ENCODE results near the gene HCK. TPM values are rescaled to one million over a fixed set of nuclear protein-coding genes. Genes with fewer than 3 reads are reported as not detected.

The HCK gene
- total and polyA plus RNA-seq, 9 of the 15 experiments (the other 6 are each of a cell fraction or from before 2014, with no cell fraction given): 0.09 to 0.51 (median 0.27) TPM; not detected in 6

DNA sequence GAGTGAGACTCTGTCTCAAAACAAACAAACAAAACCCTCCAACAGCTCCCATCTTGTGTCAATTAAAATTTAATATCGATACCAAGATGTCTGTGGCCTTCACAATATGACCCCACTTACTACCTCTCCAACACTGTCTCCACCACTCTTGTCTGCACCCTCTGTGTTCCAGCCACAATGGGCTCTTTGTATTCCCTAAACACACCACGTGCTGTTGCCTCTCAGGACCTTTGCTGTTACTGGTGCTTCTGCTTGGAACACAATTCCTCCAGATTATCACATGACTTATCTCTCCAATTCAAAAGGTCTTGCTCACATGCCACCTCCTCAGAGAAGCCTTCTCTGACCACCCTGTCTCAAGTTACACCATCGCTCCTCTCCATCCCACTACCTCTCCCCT lies 6.0 kb upstream of the HCK start:
- intact Hi-C loops (cut with micrococcal nuclease) (no loop called here), in situ Hi-C loops (cut with MboI) (no loop called here)
- Histone ChIP-seq H3K79me2 (ENCODE audit: control insufficient read depth, insufficient read depth, low read length) (no peaks in the 10 kb centered on the region), H3K36me3 (ENCODE audit: control insufficient read depth, insufficient read depth, low read length) (no peaks in the 10 kb centered on the region), H3K4me2 (ENCODE audit: insufficient read depth, low read length) (no peak overlapping the region), H3K27me3 (ENCODE audit: control insufficient read depth in 2 of 2, insufficient read depth in 2 of 2, low read length in 2 of 2) (peaks cover 20 to 21% of the 10 kb centered on the region in 2 experiments; a peak in 4 of 5 replicates), H3K9me3 (replicated peaks; ENCODE audit: control insufficient read depth, insufficient read depth, low read depth, low read length) (no peaks in the 10 kb centered on the region), H3K9me1 (ENCODE audit: control insufficient read depth, insufficient read depth, low read length) (no peaks in the 10 kb centered on the region), H3K4me1 (replicated peaks in 1 of 2; ENCODE audit: control insufficient read depth in 2 of 2, insufficient read depth in 2 of 2, low read length in 2 of 2) (no peaks in the 10 kb centered on the region), H2AFZ (ENCODE audit: low read depth, low read length) (no peak overlapping the region), H4K20me1 (replicated peaks; ENCODE audit: control insufficient read depth, insufficient read depth, low read length) (no peaks in the 10 kb centered on the region), H3K9ac (ENCODE audit: insufficient read depth in 1 of 2, low read depth in 2 of 2, low read length in 2 of 2) (no peak overlapping the region), H3K4me3 (no peak overlapping the region), H3K27ac (ENCODE audit: extremely low read depth, low read depth, low read length) (no peak overlapping the region)
- ATAC-seq: no peak
- no peak for DNase-seq (ENCODE audit: extremely low read depth in 1 of 4, low spot score in 3 of 4)
- ChIA-PET CTCF (ENCODE audit: low intra/inter-chr PET ratio) (no interaction called here), POLR2A (interaction anchor here (0.6 kb wide), 1 partner anchor 12 kb away, joined by 3 read pairs; no protein-coding TSS in a partner anchor)
- FAIRE-seq: no peak
- TF ChIP-seq ZFP36 (IDR thresholded peaks at IDR 0.05; ENCODE audit: low read depth, low read length, partially characterized antibody) (peak; percentile 48), STAG1 (CRISPR knock-in tag; IDR thresholded peaks at IDR 0.05; ENCODE audit: borderline replicate concordance) (no peak)
- TF ChIP-seq, protein P1, sequence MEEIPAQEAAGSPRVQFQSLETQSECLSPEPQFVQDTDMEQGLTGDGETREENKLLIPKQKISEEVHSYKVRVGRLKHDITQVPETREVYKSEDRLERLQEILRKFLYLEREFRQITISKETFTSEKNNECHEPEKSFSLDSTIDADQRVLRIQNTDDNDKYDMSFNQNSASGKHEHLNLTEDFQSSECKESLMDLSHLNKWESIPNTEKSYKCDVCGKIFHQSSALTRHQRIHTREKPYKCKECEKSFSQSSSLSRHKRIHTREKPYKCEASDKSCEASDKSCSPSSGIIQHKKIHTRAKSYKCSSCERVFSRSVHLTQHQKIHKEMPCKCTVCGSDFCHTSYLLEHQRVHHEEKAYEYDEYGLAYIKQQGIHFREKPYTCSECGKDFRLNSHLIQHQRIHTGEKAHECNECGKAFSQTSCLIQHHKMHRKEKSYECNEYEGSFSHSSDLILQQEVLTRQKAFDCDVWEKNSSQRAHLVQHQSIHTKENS (CRISPR knock-in tag; IDR thresholded peaks at IDR 0.05): no peak
- TF ChIP-seq, protein P2, sequence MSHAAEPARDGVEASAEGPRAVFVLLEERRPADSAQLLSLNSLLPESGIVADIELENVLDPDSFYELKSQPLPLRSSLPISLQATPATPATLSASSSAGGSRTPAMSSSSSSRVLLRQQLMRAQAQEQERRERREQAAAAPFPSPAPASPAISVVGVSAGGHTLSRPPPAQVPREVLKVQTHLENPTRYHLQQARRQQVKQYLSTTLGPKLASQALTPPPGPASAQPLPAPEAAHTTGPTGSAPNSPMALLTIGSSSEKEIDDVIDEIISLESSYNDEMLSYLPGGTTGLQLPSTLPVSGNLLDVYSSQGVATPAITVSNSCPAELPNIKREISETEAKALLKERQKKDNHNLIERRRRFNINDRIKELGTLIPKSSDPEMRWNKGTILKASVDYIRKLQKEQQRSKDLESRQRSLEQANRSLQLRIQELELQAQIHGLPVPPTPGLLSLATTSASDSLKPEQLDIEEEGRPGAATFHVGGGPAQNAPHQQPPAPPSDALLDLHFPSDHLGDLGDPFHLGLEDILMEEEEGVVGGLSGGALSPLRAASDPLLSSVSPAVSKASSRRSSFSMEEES (CRISPR knock-in tag; IDR thresholded peaks at IDR 0.05): peak; percentile 35; the same call in 1 of the 2 replicates
- no TSS peak for BruUV-seq (replicated peaks)
- 4% methylated on average over 3 of the region's 3 CpGs for WGBS (ENCODE audit: insufficient coverage, low coverage, missing lambda C conversion rate)

Data from K562 (cell line).